Body of pancreas (tissue), 4 donors: ENCODE data around the gene ZNF668. TPM values are rescaled to one million over a fixed set of nuclear protein-coding genes. Genes with fewer than 3 reads are reported as not detected.
A peak's percentile ranks its signal among the peaks of the same experiment; 100 is the strongest.

Experiments
- ATAC-seq: fragments of 150-250 bp; one replicate; pipeline ENCODE4 v1.9.1; 2016
- DNase-seq, 4 donors: peaks; one replicate each; pipeline ENCODE4 v3.0.0-alpha.2; 2019
- H3K27ac ChIP-seq, 4 donors: fragments of 200-600 bp; sonication (generic); 1 replicate in 3 of 4; 2 replicates in 1 of 4; pipeline versions ENCODE4 v1.5.1 to v1.6.1; 2016 to 2019; ENCODE audit warnings: mild to moderate bottlenecking in 1 of 4, mixed read lengths in 1 of 4, moderate library complexity in 1 of 4
- H3K27me3 ChIP-seq, 2 donors: fragments of 200-600 bp; sonication (generic); one replicate each; pipeline ENCODE4 v1.6.0; 2016; ENCODE audit warnings: mild to moderate bottlenecking in 1 of 2
- H3K36me3 ChIP-seq, 2 donors: fragments of 200-600 bp; sonication (generic); replicated peaks in 1 of 2; 2 replicates each; pipeline ENCODE4 v1.5.1; 2016; ENCODE audit warnings: low read depth in 2 of 2; ENCODE audit not compliant: insufficient read depth in 1 of 2
- H3K4me1 ChIP-seq: fragments of 200-600 bp; sonication (generic); one replicate; pipeline ENCODE4 v1.6.0; 2016
- H3K4me3 ChIP-seq, 2 donors: fragments of 200-600 bp; sonication (generic); 1 replicate in 1 of 2; 2 replicates in 1 of 2; pipeline ENCODE4 v1.5.1; 2016 to 2019
- H3K9me3 ChIP-seq, 3 donors: fragments of 200-600 bp; sonication (generic); 1 replicate in 2 of 3; 2 replicates in 1 of 3; pipeline ENCODE4 v1.5.1; 2016
- POLR2A ChIP-seq, 3 donors: fragments of 450-650 bp; IDR thresholded peaks; one replicate each; pipeline ENCODE4 v1.6.1; 2016; ENCODE audit warnings: antibody characterized with exemption in 3 of 3, mild to moderate bottlenecking in 2 of 3
- WGBS, 2 donors: methylation state at CpG; one replicate each; pipeline ENCODE4 v1.1.5; 2017; 5-methylcytosine and 5-hydroxymethylcytosine counted together
- intact Hi-C: fragments of 100-400 bp; cut with DNase I; formaldehyde crosslinking; loops from one replicate; pipeline ENCODE4 v1.15.1; 2023
- total RNA-seq, 2 donors: library from RNA; depleted of rRNA; stranded (reverse); fragments of >200 nt; gene quantifications; one replicate each; pipeline ENCODE4 v1.1.0, GENCODE V29; 2016
- TF ChIP-seq, protein P1 (sequence below), 7 experiments: fragments of 450-650 bp in 4 of 7; fragments of 200-600 bp in 3 of 7; sonication (generic) in 3 of 7; IDR thresholded peaks; one replicate each; pipeline ENCODE4 v1.5.1; 2016 to 2019; ENCODE audit warnings: antibody characterized with exemption in 7 of 7

Gene ZNF668
- total RNA-seq, 2 donors from 2014 or later: 2.9 to 15.2 TPM

DNA sequence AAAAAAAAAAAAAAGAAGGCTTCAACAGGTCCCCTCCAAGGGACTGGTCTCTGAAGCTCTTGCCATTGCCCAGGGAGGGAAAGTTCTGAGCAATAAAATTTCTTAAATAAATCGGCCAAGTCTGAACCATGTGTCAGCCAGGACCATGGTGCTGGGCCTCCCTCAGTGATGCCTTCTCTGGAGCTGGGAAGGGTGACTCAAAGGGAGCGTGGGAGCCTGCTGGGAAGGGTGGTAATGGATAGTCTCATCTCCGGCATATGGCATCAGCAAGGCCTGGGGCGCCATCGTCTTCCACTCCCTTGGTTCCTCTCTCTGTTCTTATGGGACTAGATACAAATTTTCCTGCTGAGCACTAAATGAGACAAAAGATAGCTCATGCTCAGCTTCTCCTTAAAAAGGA is 18.3 kb upstream of the ZNF668 start:
- ATAC-seq: no peak
- peaks cover 0 to 2% of the 10 kb centered on the region in 2 donors for H3K36me3 ChIP-seq
- no peak overlapping the region for H3K4me3 ChIP-seq
- WGBS, 2 donors: 87 to 96% methylated on average over 5 of the region's 5 CpGs
- H3K27ac ChIP-seq: no peak overlapping the region
- DNase-seq: no peak
- H3K9me3 ChIP-seq: no peaks in the 10 kb centered on the region
- H3K27me3 ChIP-seq: no peaks in the 10 kb centered on the region
- H3K4me1 ChIP-seq: peaks cover 24% of the 10 kb centered on the region
- no peak for TF ChIP-seq POLR2A (IDR thresholded peaks at IDR 0.05)
- TF ChIP-seq, protein P1, sequence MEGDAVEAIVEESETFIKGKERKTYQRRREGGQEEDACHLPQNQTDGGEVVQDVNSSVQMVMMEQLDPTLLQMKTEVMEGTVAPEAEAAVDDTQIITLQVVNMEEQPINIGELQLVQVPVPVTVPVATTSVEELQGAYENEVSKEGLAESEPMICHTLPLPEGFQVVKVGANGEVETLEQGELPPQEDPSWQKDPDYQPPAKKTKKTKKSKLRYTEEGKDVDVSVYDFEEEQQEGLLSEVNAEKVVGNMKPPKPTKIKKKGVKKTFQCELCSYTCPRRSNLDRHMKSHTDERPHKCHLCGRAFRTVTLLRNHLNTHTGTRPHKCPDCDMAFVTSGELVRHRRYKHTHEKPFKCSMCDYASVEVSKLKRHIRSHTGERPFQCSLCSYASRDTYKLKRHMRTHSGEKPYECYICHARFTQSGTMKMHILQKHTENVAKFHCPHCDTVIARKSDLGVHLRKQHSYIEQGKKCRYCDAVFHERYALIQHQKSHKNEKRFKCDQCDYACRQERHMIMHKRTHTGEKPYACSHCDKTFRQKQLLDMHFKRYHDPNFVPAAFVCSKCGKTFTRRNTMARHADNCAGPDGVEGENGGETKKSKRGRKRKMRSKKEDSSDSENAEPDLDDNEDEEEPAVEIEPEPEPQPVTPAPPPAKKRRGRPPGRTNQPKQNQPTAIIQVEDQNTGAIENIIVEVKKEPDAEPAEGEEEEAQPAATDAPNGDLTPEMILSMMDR (IDR thresholded peaks at IDR 0.05): no peak
- intact Hi-C loops: no loop called here

DNA sequence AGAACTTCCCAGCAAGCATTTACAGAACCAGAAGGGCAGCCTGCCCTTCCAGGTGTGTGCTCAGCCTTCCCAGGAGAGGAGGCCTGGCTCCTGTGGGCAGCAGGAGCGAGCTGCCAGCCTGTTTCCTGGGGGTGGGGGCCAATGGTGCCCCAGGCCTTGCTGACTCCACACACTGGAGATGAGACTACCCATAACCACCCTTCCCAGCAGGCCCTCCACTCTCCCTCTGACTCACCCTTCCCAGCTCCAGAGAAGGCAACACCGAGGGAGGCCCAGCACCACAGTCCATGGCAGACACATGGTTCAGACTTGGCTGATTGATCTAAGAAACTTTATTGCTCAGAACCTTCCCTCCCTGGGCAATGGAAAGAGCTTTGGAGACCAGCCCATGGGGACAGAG is 16.5 kb upstream of the ZNF668 start:
- Histone ChIP-seq H3K4me1 (peaks cover 20% of the 10 kb centered on the region), H3K36me3 (peaks cover 0 to 2% of the 10 kb centered on the region in 2 donors), H3K4me3 (no peak overlapping the region), H3K9me3 (no peaks in the 10 kb centered on the region), H3K27ac (no peak overlapping the region), H3K27me3 (no peaks in the 10 kb centered on the region)
- ATAC-seq (no peak), DNase-seq (no peak)
- WGBS, 2 donors: 87 to 100% methylated on average over 1 to 2 of the region's 2 CpGs
- intact Hi-C loops: no loop called here
- no peak for TF ChIP-seq POLR2A (IDR thresholded peaks at IDR 0.05)
- TF ChIP-seq, protein P1 (IDR thresholded peaks at IDR 0.05): no peak

DNA sequence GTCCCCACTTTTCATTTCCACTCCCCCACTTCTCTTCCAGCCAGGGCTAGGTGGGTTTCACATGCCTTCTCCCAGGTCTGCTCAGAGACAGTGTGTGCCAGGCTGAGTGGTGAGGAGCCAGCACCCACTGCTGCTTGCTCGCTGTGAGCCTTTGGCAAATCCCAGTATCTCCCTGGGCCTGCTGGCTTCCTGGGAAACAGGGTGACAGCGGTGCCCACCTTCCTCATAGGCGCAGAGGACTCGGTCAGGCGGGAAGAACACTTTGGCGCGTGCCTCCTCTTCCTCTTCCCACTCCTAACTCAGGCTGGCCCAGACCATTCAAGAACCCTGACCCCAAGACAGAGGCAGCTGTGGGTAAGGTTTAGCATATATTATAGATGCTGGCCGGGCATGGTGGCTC is 15.2 kb upstream of the ZNF668 start:
- WGBS, 2 donors: 96% methylated on average over 7 to 8 of the region's 8 CpGs
- DNase-seq (no peak), ATAC-seq (no peak)
- intact Hi-C loops: no loop called here
- Histone ChIP-seq H3K27me3 (no peaks in the 10 kb centered on the region), H3K4me1 (peaks cover 13% of the 10 kb centered on the region), H3K9me3 (no peaks in the 10 kb centered on the region), H3K36me3 (peaks cover 0 to 2% of the 10 kb centered on the region in 2 donors), H3K4me3 (no peak overlapping the region), H3K27ac (no peak overlapping the region)
- TF ChIP-seq, protein P1 (IDR thresholded peaks at IDR 0.05): no peak
- no peak for TF ChIP-seq POLR2A (IDR thresholded peaks at IDR 0.05)

DNA sequence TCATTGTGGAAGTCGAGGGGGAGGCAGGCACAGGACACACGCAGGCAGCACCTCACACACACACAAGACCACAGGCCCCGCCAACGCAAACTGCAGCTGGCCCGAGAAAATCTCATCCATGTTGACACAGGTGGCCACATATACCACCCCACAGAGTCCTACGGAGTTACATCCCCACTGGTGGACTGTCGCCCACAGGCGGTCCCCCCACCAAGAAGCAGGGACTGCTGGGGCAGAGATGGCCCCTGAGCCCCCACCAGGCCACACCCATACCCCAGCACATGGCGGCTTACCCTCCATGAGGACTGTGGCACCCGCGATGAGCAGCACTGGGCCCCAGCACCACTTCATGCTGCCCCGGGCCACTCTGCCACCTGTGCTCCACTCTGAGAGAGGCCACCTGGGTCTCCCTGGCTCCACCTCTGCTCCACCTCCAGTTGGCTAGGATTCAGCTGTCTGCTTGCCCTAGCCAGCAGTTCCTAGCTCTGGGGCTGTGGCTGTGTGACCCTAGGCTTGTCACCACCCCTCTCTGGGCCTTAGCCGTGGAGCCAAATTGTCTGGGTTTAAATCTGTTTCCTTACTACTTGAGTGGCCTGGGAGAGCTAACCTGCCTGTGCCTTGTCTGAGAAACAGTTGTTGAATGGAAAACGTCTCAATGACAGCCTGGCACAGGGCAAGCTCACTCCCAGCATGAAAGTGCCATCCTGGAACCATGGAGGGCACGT is 14.6 kb upstream of the ZNF668 start, which contains the start of gene PRSS53:
Gene PRSS53, minus strand, starts transcription at position 485 of the 725 bp plus-strand sequence. Its CDS starts 134 bp downstream, at position 351.
- H3K27me3 ChIP-seq: no peaks in the 10 kb centered on the region
- intact Hi-C loops: no loop called here
- H3K9me3 ChIP-seq: no peaks in the 10 kb centered on the region
- 65 to 66% methylated on average over 7 to 15 of the region's 15 CpGs for WGBS, 2 donors
- no peak for TF ChIP-seq POLR2A (IDR thresholded peaks at IDR 0.05)
- TF ChIP-seq, protein P1 (IDR thresholded peaks at IDR 0.05): no peak
- H3K36me3 ChIP-seq: peaks cover 0 to 2% of the 10 kb centered on the region in 2 donors
- H3K27ac ChIP-seq: no peak within 1 kb of the TSS
- H3K4me1 ChIP-seq: peaks cover 10% of the 10 kb centered on the region
- DNase-seq: peak in 1 of 4 donors; percentile 36
- ATAC-seq: no peak
- no peak within 1 kb of the TSS for H3K4me3 ChIP-seq

DNA sequence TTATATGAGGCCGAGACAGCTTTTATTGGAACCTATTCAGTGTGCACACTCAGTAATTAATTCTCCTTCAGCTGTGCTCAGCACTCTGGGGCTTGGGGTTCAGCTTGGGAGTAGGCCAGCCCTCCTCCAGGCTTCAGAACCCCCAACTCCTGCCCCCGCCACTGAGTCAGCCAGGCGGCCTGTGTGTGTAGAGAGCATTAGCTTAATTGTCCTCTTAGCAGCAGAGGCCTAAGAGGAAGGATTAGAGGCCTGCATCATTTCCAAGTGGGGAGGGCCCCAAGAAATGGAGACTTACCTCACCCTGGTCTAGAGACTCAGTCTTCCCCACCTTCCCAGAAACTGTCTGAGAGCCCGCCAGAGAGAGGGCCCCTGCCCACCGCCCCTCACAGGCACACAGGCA is 13.9 kb upstream of the ZNF668 start:
- H3K9me3 ChIP-seq: no peaks in the 10 kb centered on the region
- no peak overlapping the region for H3K27ac ChIP-seq
- intact Hi-C loops: no loop called here
- WGBS, 2 donors: 76 to 82% methylated on average over 2 to 5 of the region's 5 CpGs
- no peak for TF ChIP-seq POLR2A (IDR thresholded peaks at IDR 0.05)
- TF ChIP-seq, protein P1 (IDR thresholded peaks at IDR 0.05): no peak
- peaks cover 0 to 2% of the 10 kb centered on the region in 2 donors for H3K36me3 ChIP-seq
- DNase-seq: no peak
- H3K27me3 ChIP-seq: no peaks in the 10 kb centered on the region
- H3K4me3 ChIP-seq: no peak overlapping the region
- ATAC-seq: no peak
- H3K4me1 ChIP-seq: peaks cover 3% of the 10 kb centered on the region
